ENCODE results near the gene POC5.
"Not testable (repeated sequence)": the region's sequence is repeated elsewhere in the genome, so short reads cannot be mapped to it uniquely, and the experiment has no call there.

Gene POC5

DNA sequence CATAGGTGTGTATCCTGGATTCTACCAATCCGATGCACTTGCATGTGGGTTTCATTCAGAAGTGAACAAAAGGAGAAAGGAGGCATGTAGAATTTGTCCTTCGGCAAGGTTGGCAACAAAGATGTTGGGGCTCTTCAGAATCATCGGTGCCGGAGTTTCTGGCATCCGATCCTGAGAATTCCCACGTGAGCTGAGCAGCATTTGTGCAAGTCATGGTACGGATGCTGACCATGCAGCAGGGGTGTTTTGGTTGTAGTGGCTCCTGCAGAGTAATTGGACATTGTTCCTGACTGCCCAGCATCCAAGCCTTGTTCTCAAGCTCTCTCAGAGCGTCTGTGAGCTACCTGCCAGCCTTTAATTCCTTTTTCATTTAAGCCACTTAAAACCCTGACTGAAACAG is 19.0 kb upstream of the POC5 start:
- DNase-seq (ENCODE audit: low read depth in 1 of 2, low spot score in 1 of 2), result no peak
- no peak overlapping the region for H3K4me3 ChIP-seq (replicated peaks; ENCODE audit: insufficient read depth, low read length)
- TF ChIP-seq, protein P1, sequence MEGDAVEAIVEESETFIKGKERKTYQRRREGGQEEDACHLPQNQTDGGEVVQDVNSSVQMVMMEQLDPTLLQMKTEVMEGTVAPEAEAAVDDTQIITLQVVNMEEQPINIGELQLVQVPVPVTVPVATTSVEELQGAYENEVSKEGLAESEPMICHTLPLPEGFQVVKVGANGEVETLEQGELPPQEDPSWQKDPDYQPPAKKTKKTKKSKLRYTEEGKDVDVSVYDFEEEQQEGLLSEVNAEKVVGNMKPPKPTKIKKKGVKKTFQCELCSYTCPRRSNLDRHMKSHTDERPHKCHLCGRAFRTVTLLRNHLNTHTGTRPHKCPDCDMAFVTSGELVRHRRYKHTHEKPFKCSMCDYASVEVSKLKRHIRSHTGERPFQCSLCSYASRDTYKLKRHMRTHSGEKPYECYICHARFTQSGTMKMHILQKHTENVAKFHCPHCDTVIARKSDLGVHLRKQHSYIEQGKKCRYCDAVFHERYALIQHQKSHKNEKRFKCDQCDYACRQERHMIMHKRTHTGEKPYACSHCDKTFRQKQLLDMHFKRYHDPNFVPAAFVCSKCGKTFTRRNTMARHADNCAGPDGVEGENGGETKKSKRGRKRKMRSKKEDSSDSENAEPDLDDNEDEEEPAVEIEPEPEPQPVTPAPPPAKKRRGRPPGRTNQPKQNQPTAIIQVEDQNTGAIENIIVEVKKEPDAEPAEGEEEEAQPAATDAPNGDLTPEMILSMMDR (IDR thresholded peaks at IDR 0.05; ENCODE audit: insufficient read depth, low read length), result no peak
- TF ChIP-seq POLR2AphosphoS5 (IDR thresholded peaks at IDR 0.05; ENCODE audit: low read depth), result no peak
- TF ChIP-seq, protein P2, sequence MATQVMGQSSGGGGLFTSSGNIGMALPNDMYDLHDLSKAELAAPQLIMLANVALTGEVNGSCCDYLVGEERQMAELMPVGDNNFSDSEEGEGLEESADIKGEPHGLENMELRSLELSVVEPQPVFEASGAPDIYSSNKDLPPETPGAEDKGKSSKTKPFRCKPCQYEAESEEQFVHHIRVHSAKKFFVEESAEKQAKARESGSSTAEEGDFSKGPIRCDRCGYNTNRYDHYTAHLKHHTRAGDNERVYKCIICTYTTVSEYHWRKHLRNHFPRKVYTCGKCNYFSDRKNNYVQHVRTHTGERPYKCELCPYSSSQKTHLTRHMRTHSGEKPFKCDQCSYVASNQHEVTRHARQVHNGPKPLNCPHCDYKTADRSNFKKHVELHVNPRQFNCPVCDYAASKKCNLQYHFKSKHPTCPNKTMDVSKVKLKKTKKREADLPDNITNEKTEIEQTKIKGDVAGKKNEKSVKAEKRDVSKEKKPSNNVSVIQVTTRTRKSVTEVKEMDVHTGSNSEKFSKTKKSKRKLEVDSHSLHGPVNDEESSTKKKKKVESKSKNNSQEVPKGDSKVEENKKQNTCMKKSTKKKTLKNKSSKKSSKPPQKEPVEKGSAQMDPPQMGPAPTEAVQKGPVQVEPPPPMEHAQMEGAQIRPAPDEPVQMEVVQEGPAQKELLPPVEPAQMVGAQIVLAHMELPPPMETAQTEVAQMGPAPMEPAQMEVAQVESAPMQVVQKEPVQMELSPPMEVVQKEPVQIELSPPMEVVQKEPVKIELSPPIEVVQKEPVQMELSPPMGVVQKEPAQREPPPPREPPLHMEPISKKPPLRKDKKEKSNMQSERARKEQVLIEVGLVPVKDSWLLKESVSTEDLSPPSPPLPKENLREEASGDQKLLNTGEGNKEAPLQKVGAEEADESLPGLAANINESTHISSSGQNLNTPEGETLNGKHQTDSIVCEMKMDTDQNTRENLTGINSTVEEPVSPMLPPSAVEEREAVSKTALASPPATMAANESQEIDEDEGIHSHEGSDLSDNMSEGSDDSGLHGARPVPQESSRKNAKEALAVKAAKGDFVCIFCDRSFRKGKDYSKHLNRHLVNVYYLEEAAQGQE (IDR thresholded peaks at IDR 0.05; ENCODE audit: insufficient replicate concordance, low read depth), result no peak
- TF ChIP-seq GABPA (IDR thresholded peaks at IDR 0.05; ENCODE audit: low read depth), result no peak
- TF ChIP-seq SPI1 (IDR thresholded peaks at IDR 0.05; ENCODE audit: borderline replicate concordance, low read depth), result no peak
- H3K27me3 ChIP-seq (ENCODE audit: insufficient read depth, poor library complexity, severe bottlenecking), result no peaks in the 10 kb centered on the region
- no peak overlapping the region for H3K27ac ChIP-seq (replicated peaks)

DNA sequence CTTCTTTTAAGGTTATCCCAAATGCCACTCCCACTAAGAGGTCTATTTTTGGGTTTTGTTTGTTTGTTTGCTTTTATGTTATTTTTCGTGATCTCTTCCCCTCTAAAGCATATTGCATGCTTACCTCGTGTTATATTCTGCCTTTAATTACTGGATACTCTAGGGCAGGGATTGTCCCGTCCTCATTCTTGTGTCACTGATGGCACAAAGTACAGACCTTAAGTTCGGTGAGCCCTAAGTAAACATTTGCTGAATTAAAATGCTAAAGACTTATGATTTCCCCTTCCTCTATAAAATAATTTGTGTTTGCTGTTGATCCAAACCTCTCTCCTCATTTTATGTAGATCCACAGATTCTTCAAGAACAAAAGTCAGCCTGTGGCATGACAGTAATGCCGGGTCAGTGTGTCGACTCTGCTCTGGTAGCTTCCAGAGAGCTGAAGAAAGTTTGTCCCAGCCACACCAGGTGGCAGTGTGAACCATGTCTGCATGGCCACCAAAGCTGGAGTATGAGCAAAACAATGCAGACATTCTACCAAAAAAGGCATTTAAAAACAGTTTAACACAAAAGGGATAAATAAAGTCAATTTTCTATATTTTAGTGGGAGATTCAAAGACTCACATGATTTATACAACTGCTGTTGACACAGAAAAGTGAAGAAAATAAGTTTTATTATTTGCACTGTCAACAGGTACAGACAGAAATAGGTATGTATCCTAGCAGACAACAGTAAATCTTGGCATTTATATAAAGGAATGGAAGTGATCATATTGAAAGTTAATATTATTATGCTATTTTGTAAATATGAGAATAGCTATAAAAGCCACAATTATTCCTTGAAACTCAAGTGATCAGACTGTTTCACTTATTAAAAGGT is 17.9 kb upstream of the POC5 start:
- no peak for TF ChIP-seq SPI1 (IDR thresholded peaks at IDR 0.05; ENCODE audit: borderline replicate concordance, low read depth)
- Histone ChIP-seq H3K4me3 (replicated peaks; ENCODE audit: insufficient read depth, low read length) (no peak overlapping the region), H3K27ac (replicated peaks) (no peak overlapping the region), H3K27me3 (ENCODE audit: insufficient read depth, poor library complexity, severe bottlenecking) (no peaks in the 10 kb centered on the region)
- peak in 1 of 2 experiments; percentile 20 for DNase-seq (ENCODE audit: low read depth in 1 of 2, low spot score in 1 of 2)

DNA sequence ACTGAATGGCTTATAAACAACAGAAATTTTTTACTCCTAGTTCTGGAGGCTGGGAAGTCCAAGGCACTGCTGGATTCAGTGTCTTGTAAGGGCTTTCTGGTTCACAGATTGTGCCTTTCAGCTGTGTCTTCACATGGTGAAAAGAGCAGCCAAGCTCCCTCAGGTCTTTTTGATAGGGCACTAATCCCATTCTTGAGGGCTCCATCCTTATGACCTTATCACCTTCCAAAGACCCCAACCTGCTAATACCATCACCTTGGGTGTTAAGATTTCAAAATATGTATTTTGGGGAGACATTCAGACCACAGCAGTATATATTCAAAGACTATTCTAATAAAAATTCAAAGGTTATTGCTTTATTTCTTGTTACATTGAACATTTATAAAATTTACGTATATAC is 16.5 kb upstream of the POC5 start:
- Histone ChIP-seq H3K27ac (replicated peaks) (no peak overlapping the region), H3K27me3 (ENCODE audit: insufficient read depth, poor library complexity, severe bottlenecking) (no peaks in the 10 kb centered on the region), H3K4me3 (replicated peaks; ENCODE audit: insufficient read depth, low read length) (no peak overlapping the region)
- DNase-seq (ENCODE audit: low read depth in 1 of 2, low spot score in 1 of 2), result no peak
- TF ChIP-seq SPI1 (IDR thresholded peaks at IDR 0.05; ENCODE audit: borderline replicate concordance, low read depth) (no peak), GABPA (IDR thresholded peaks at IDR 0.05; ENCODE audit: low read depth) (no peak), POLR2AphosphoS5 (IDR thresholded peaks at IDR 0.05; ENCODE audit: low read depth) (no peak)
- TF ChIP-seq, protein P2 (IDR thresholded peaks at IDR 0.05; ENCODE audit: insufficient replicate concordance, low read depth), result no peak
- TF ChIP-seq, protein P1 (IDR thresholded peaks at IDR 0.05; ENCODE audit: insufficient read depth, low read length), result no peak

DNA sequence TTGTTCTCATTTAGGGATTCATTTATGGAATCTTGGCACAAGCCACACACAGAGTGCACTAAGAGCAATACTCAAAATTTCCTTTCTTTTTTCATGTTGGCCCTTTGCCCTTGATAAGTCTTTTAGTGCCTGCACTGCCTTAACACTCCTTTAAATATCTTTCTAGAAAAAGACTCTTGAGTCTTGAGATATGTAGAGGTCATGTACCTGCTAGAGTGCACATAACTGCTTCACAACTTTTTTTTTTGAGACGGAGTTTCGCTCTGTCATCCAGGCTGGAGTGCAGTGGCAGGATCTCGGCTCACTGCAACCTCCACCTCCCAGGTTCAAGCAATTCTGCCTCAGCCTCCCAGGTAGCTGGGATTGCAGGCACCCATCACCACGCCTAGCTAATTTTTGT is 14.3 kb upstream of the POC5 start:
- H3K27ac ChIP-seq (replicated peaks); H3K27me3 ChIP-seq (ENCODE audit: insufficient read depth, poor library complexity, severe bottlenecking); H3K4me3 ChIP-seq (replicated peaks; ENCODE audit: insufficient read depth, low read length); DNase-seq (ENCODE audit: low read depth in 1 of 2, low spot score in 1 of 2): not testable (repeated sequence)

DNA sequence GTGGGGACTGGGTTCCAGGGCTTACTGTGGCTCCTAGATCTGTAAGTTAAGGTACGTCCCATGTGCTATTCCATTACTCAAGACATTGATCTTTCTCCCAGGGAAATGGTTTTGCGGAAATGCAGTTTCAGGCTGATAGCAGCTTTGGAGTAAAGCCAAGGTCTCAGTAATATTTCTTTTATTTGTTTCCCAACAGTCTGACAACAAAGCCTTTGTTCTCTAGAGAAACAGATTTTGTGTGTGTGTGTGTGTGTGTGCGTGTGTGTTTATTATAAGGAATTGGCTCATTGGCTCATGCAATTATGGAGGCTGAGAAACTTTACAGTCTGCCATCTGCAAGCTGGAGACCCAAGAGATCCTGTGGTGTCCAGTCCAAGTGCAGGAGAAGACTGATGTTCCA is 12.1 kb upstream of the POC5 start:
- no peak for DNase-seq (ENCODE audit: low read depth in 1 of 2, low spot score in 1 of 2)
- Histone ChIP-seq H3K4me3 (replicated peaks; ENCODE audit: insufficient read depth, low read length) (no peak overlapping the region), H3K27ac (replicated peaks) (no peak overlapping the region), H3K27me3 (ENCODE audit: insufficient read depth, poor library complexity, severe bottlenecking) (no peaks in the 10 kb centered on the region)
- TF ChIP-seq POLR2AphosphoS5 (IDR thresholded peaks at IDR 0.05; ENCODE audit: low read depth), result no peak
- TF ChIP-seq, protein P2 (IDR thresholded peaks at IDR 0.05; ENCODE audit: insufficient replicate concordance, low read depth), result no peak
- no peak for TF ChIP-seq SPI1 (IDR thresholded peaks at IDR 0.05; ENCODE audit: borderline replicate concordance, low read depth)
- no peak for TF ChIP-seq GABPA (IDR thresholded peaks at IDR 0.05; ENCODE audit: low read depth)
- TF ChIP-seq, protein P1 (IDR thresholded peaks at IDR 0.05; ENCODE audit: insufficient read depth, low read length), result no peak
